Suppressor macrophage treated with lipopolysaccharide for 1 hour (primary cell): ENCODE measurements around the gene ZBED5.

Experiments
- DNase-seq, 3 donors: peaks; one replicate each; pipeline ENCODE4 v3.0.0-alpha.2; 2020 to 2022

Gene ZBED5

GRCh38 chr11:10878408-10879214, 20.8 kb upstream of the ZBED5 start:
- DNase-seq: peak; percentile 85 to 89 (median 85)

- DNase-seq: no peak
These were observed 18.3 kb upstream of the ZBED5 start for GRCh38 chr11:10876158-10876557.

GRCh38 chr11:10875430-10876021, 17.7 kb upstream of the ZBED5 start:
- DNase-seq: no peak

GRCh38 chr11:10872097-10872496, 14.2 kb upstream of the ZBED5 start:
- no peak for DNase-seq

DNA sequence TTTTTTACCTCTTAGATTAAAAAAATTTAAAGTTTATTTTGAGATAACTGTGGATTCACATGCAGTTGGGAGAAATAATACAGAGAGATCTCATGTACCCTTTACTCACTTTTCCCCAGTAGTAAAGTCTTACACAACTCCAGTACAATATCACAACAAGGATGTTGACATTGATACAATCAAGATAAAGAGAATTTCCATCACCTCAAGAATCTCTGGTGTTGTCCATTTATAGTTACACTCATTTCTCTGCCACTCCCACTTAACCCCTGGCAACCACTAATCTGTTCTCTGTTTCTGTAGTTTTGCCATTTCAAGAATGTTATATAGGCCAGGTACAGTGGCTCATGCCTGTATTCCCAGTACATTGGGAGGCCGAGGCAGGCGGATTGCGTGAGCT, 10.5 kb upstream of the ZBED5 start:
- no peak for DNase-seq

- peak in 2 of 3 donors; percentile 23 to 37 for DNase-seq
These were observed 9.1 kb upstream of the ZBED5 start for GRCh38 chr11:10866893-10867331.

DNA sequence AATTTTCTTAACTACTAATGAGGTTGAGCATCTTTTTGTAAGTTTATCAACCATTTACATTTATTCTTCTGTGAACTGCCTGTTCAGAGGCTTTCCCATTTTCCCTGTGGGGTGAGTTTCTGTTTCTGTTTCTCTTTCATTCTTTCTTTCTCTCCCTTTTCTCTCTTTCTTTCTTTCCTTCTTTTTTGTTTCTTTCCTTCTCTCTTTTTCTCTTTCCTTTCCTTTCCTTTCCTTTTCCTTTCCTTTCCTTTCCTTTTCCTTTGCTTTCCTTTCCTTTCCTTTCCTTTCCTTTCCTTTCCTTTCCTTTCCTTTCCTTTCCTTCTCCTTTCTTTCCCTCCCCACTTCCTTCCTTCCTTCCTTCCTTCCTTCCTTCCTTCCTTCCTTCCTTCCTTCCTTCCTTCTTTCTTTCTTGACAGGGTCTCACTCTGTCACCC, 8.0 kb upstream of the ZBED5 start:
- no peak for DNase-seq

DNA sequence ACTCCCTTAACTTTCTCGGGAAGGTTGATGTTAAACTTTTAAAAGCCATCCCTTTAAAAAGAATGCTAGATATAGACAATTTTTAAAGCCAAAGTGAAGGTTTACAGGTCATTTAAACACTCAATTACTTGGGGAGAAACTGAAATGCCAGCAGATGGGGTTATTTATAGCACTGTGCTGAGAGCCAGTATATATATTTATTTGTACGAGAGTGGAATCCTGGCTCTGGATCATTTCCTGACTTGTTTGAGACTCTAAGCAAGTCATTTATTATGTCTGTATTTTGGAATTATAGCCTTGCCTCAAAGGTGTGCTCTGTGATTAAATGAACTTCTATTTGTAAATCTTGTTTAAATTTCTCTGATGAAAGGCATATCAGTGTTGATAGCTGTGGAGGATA, 6.8 kb upstream of the ZBED5 start:
- DNase-seq: no peak

GRCh38 chr11:10862446-10862845, 4.6 kb upstream of the ZBED5 start:
- DNase-seq: no peak

- DNase-seq: no peak
These were observed 3.9 kb upstream of the ZBED5 start for GRCh38 chr11:10861799-10862198.

GRCh38 chr11:10861047-10861446, 3.2 kb upstream of the ZBED5 start:
- DNase-seq: no peak

DNA sequence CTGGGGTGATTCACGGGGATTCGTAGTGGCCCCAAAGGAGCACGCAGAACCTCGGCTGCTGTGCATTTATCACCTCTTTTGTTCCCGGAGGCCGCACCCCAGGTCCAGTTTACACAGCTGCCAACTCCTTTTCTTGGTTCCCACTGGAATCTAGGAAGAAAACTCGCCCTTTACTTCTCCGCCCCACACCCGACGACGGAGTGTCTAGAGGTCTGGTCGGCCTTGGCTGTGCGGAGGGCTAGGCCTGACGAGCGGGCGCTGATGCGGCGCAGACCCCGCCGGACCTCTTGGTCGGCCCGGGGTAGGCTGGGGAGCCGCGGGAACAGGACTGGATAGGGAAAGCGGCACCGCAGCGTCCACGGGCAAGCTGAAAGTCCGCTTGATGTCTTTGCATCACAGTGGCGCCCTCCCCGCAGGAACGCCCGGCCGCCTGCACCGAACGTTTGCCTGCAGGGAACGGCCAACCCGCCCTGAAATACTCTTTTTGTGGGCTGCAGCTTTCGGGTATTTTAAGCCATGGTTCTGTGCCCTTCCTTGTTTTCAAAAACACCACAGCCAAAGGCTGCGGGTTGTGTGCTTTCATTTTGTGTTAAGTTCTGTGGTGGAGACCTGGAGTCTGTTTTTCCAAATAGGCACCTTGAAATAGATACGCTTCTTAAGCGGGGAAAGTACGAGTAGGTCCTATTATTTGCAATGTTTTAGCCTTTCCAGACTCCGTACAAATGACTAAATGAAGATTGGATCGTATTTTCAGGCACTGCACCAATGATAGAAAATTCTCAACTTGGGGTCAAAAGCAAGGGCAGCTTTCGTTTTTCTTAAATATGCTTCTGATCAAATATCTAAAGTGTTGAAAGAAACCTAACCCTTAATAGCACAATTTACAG, 829 bp upstream of the ZBED5 start:
- peak; percentile 45 to 62 (median 48) for DNase-seq

- no peak for DNase-seq
These were observed 469 bp downstream of the ZBED5 start for GRCh38 chr11:10857459-10857708.

DNA sequence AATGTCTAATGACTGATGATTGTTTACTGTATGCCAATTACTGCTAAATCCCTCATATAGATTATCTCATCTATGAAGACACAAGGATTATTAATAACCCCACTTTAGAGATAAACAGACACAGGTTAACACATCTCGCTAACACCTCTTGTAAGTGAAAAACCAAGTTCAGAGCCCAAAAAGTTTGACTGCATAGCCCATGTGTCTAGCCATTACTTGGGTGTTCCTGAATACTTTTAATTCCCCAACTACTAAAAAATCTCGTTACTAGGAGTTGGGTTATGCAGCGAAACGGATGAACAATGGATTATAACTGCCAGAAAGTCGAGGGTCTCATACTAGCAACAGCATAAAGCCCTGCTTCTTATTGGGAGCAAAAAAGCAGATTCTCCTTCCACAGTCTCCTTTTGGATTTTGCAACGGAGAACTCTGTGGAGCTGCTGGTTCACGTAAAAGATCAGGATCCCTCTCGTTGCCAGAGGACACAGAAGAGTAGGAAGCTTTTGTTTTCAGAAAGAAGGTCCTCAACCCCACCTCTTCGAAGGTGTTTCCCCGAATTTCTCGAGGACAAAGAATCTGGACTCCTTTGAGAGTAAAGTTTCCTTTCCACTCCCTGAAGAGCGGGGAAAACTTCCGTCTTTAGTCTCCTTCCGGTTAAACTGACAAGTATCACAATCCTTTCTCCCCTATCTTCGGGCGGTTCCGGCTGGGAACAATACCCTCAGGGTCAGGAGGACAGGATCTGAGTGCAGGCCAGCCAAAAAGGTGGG, 979 bp downstream of the ZBED5 start:
- peak; percentile 61 to 74 (median 67) for DNase-seq

DNA sequence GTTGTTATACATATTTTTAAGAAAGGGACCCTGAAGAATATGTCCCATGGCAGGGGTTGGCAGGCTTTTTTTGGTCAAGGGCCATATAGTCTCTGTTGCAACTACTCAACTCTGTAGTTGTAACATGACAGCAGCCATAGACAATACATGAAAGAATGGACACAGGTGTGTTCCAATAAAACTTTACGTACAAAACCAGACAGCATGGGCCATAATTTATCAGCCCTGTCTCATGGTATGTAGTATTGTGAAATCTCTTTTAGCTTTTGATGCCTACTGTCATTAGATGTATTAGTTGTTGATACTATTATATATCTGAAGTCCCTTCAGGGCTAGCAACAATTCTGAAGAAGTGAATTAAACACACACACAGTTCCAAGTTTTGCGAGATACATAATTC, 2.6 kb downstream of the ZBED5 start:
- DNase-seq: no peak

DNA sequence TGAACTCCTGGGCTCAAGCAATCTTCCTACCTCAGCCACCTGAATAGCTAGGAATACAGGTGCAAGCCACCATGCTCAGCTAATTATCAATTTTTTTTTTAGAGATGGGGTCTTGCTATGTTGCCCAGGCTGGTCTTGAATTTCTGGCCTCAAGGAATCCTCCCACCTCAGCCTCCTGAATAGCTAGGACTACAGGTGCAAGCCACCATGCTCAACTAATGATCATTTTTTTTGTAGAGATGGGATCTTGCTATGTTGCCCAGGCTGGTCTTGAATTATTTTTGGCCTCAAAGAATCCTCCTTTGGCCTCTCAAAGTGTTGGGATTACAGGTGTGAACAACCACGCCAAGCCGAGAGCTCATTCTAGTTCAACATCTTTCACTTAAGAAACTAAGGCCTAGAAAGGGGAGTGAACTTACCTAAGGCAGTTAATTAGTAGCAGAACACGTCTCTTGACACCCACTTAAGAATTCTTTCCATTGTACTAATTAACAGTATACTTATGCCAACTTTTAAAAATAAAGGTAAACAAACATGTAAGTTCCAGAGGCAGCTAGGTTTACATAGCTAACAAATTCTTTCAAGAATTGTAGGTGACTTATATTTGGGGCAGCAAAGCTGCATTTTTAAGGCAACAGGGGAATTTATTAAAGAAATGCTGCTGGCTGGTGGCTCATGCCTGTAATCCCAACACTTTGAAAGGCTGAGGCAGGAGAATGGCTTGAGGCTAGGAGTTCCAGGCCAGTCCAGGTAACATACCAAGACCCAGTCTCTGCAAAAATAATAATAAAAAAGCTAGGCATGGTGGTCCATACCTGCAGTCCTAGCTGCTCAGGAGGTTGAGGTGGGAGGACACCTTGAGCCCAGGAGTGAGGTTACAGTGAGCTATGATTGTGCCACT, 9.6 kb downstream of the ZBED5 start:
- DNase-seq: no peak

GRCh38 chr11:10846660-10847059, 11.2 kb downstream of the ZBED5 start:
- no peak for DNase-seq

DNA sequence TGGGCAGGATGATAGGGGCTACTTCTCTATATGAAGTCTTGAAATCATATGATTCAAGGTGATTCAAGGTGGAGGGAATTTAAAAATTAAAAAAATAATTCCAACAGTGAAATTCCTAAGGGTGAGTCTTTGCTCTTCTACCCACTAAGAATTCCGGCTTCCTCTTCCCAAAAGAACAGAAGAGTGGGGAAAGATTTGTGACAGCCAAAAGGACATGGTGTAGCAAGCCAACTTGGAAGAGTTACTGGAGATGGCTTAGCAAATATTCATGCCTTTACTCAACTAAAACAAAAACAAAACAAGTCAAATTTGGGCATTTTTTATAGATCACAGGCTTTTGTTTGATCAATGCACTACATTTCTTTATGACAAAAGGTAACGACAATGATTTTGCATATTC, 12.3 kb downstream of the ZBED5 start:
- no peak for DNase-seq

- no peak for DNase-seq
These were observed 13.1 kb downstream of the ZBED5 start for GRCh38 chr11:10844796-10845195.

GRCh38 chr11:10844356-10844755, 13.5 kb downstream of the ZBED5 start:
- DNase-seq: no peak

GRCh38 chr11:10838881-10839280, 19.0 kb downstream of the ZBED5 start:
- no peak for DNase-seq

GRCh38 chr11:10838083-10838482, 19.8 kb downstream of the ZBED5 start:
- DNase-seq: no peak
